ENCODE results near the gene CARD11.
"Not testable (repeated sequence)": the region's sequence is repeated elsewhere in the genome, so short reads cannot be mapped to it uniquely, and the experiment has no call there.

CARD11 gene

DNA sequence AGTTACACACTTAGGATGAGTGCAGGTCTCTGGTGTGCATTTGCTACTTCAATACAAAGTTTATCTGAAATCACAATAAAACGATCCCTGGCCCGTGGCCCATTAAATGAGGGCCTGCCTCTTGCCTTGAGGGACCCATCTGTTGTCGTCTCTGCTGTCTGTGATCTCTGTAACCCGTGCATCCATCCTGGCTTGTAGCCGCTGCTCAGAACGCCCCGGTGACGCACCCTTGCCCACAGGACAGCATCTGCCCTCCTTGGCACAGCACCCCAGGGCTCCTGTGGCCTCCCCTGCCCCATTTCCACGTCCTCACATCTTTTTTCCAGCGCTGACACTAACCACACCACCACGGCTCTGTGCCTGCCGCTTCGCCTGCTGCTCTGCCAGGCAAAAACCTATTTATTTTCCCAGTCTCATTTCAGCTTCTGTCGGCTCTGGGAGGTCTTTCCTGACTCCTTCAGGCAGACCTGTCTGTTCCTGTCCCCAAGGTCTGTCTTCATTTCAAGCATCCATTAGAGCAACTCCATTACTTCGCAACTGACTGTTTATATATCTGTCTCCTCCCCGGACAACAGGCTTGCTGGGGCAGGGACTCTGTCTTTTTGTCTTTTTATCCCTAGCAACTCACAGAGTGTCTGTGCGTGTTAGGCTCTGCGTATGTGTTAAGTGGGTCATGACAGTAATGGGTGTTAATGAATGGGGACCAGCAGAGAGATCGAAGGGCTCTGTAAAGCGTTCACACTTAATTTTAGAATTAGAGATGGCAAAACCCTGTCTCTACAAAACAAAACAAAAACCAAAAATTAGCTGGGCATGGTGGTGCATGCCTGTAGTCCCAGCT, 16.4 kb downstream of the CARD11 start:
- DNase-seq (ENCODE audit: low read depth): no peak
- TF ChIP-seq, protein P1, sequence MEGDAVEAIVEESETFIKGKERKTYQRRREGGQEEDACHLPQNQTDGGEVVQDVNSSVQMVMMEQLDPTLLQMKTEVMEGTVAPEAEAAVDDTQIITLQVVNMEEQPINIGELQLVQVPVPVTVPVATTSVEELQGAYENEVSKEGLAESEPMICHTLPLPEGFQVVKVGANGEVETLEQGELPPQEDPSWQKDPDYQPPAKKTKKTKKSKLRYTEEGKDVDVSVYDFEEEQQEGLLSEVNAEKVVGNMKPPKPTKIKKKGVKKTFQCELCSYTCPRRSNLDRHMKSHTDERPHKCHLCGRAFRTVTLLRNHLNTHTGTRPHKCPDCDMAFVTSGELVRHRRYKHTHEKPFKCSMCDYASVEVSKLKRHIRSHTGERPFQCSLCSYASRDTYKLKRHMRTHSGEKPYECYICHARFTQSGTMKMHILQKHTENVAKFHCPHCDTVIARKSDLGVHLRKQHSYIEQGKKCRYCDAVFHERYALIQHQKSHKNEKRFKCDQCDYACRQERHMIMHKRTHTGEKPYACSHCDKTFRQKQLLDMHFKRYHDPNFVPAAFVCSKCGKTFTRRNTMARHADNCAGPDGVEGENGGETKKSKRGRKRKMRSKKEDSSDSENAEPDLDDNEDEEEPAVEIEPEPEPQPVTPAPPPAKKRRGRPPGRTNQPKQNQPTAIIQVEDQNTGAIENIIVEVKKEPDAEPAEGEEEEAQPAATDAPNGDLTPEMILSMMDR (IDR thresholded peaks at IDR 0.05; ENCODE audit: low read depth, low read length): no peak
- no peak for TF ChIP-seq MYC (IDR thresholded peaks at IDR 0.05; ENCODE audit: low read depth, low read length)
- H3K4me3 ChIP-seq (ENCODE audit: low read depth, low read length): no peak overlapping the region

DNA sequence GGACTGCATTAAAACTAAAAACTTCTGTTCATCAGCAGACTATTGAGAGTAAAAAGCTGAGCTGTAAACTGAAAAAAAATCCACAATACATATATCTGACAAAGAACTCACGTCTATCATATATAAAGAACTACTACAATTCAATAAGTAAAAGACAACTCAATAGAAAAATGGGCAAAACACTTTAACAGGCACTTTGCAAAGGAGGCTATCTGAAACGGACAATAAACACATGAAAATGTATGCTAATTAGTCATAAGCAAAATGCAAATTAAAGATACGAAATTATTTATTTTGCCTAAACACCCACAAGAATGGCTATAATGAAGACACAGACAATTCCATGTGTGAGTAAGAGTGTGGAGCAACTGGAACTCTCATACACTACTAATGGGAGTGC, 18.1 kb downstream of the CARD11 start:
- H3K4me3 ChIP-seq (ENCODE audit: low read depth, low read length): no peak overlapping the region
- TF ChIP-seq, protein P2, sequence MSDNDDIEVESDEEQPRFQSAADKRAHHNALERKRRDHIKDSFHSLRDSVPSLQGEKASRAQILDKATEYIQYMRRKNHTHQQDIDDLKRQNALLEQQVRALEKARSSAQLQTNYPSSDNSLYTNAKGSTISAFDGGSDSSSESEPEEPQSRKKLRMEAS (IDR thresholded peaks at IDR 0.05; ENCODE audit: low read depth, low read length): no peak
- TF ChIP-seq MYC (IDR thresholded peaks at IDR 0.05; ENCODE audit: low read depth, low read length) (no peak), POLR2A (IDR thresholded peaks at IDR 0.05; ENCODE audit: extremely low read depth, insufficient read length) (no peak)
- TF ChIP-seq, protein P1 (IDR thresholded peaks at IDR 0.05; ENCODE audit: low read depth, low read length): no peak
- no peak for DNase-seq (ENCODE audit: low read depth)

DNA sequence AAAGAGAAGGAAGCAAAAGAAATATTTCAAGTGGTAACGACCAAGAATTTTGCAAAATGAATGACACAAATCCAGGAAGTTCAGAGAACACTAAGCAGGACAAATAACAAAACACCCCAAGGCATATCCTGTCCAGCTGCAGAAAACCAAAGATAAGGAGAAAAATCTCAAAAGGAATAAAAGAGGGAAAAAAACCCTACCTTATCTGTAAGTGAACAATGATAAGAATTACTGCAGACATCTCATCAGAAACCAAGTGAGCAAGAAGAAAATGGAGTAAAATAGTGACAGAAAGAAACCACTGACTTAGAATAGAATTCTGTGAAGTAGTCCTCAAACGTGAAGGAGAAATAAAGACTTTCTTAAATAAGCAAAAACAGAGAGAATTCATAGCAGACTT, 21.8 kb downstream of the CARD11 start:
- no peak for TF ChIP-seq POLR2A (IDR thresholded peaks at IDR 0.05; ENCODE audit: extremely low read depth, insufficient read length)
- TF ChIP-seq, protein P2 (IDR thresholded peaks at IDR 0.05; ENCODE audit: low read depth, low read length): no peak
- TF ChIP-seq, protein P1 (IDR thresholded peaks at IDR 0.05; ENCODE audit: low read depth, low read length): no peak
- TF ChIP-seq MYC (IDR thresholded peaks at IDR 0.05; ENCODE audit: low read depth, low read length): no peak
- DNase-seq (ENCODE audit: low read depth): no peak
- H3K4me3 ChIP-seq (ENCODE audit: low read depth, low read length): no peak overlapping the region

DNA sequence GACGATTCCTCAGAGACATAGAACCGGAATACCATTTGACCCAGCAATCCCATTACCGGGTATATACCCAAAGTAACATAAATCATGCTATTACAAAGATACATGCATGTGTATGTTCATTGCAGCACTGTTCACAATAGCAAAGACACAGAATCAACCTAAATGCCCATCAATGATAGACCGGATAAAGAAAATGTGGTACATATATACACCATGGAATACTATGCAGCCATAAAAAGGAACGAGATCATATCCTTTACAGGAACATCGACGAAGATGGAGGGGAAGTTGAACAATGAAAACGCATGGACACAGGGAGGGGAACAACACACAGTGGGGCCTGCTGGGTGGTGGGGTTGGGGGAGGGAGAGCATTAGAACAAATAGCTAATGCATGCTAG, 22.4 kb downstream of the CARD11 start:
- DNase-seq (ENCODE audit: low read depth); H3K4me3 ChIP-seq (ENCODE audit: low read depth, low read length): not testable (repeated sequence)

DNA sequence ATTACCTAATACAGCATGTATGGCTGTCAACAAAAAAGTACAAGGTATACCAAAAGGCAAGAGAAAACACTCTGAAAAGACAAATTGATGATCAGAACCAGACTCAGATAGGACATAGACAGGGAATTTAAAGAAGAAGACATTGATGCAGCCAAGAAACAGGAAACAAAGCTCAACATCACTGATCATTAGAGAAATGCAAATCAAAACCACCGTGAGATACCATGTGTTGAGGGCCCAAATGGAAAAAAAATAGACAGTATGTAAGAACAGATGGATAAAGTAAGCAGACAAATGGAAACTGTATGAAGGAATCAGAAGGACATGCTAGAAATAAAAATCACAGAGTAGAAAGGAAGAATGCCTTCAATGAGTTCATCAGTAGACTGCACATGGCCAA, 23.3 kb downstream of the CARD11 start:
- no peak for DNase-seq (ENCODE audit: low read depth)
- no peak overlapping the region for H3K4me3 ChIP-seq (ENCODE audit: low read depth, low read length)
- TF ChIP-seq, protein P2 (IDR thresholded peaks at IDR 0.05; ENCODE audit: low read depth, low read length): no peak
- no peak for TF ChIP-seq POLR2A (IDR thresholded peaks at IDR 0.05; ENCODE audit: extremely low read depth, insufficient read length)
- TF ChIP-seq MYC (IDR thresholded peaks at IDR 0.05; ENCODE audit: low read depth, low read length): no peak
- TF ChIP-seq, protein P1 (IDR thresholded peaks at IDR 0.05; ENCODE audit: low read depth, low read length): no peak

DNA sequence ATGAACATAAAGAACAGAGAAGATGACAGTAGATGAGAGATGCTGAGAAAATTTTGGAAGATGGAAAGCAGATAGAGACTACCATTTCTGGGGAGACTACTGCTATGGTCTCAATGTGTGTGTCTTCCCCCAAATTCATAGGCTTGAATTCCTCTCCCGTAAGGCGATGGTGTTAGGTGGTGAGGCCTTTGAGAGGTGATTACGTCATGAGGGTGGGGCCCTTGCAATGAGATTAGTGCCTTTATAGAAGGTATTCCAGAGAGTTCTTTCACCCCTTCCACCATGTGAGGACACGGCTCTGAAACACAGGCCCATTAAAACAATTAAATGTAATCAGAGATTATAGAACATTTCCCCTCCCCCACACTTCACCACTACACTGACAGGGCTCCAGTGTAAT, 23.9 kb downstream of the CARD11 start:
- H3K4me3 ChIP-seq (ENCODE audit: low read depth, low read length): no peak overlapping the region
- TF ChIP-seq, protein P2 (IDR thresholded peaks at IDR 0.05; ENCODE audit: low read depth, low read length): no peak
- TF ChIP-seq POLR2A (IDR thresholded peaks at IDR 0.05; ENCODE audit: extremely low read depth, insufficient read length) (no peak), MYC (IDR thresholded peaks at IDR 0.05; ENCODE audit: low read depth, low read length) (no peak)
- TF ChIP-seq, protein P1 (IDR thresholded peaks at IDR 0.05; ENCODE audit: low read depth, low read length): no peak
- DNase-seq (ENCODE audit: low read depth): no peak
